Erythroblast (primary cell): ENCODE results near the gene STPG4.

Experiments used
- DNase-seq, 2 experiments: peaks; one replicate each; lab custom pipeline; 2025; lab: John Stamatoyannopoulos, UW
- GATA1 ChIP-seq: IDR thresholded peaks from 2 replicates; pipeline ENCODE4 v1.6.1; 2011; ENCODE audit warnings: low read depth, mild to moderate bottlenecking, control low read depth, low read length, moderate library complexity
- POLR2A ChIP-seq: IDR thresholded peaks from 2 replicates; pipeline ENCODE4 v1.6.1; 2011; ENCODE audit warnings: mild to moderate bottlenecking, low read length

Gene STPG4

DNA sequence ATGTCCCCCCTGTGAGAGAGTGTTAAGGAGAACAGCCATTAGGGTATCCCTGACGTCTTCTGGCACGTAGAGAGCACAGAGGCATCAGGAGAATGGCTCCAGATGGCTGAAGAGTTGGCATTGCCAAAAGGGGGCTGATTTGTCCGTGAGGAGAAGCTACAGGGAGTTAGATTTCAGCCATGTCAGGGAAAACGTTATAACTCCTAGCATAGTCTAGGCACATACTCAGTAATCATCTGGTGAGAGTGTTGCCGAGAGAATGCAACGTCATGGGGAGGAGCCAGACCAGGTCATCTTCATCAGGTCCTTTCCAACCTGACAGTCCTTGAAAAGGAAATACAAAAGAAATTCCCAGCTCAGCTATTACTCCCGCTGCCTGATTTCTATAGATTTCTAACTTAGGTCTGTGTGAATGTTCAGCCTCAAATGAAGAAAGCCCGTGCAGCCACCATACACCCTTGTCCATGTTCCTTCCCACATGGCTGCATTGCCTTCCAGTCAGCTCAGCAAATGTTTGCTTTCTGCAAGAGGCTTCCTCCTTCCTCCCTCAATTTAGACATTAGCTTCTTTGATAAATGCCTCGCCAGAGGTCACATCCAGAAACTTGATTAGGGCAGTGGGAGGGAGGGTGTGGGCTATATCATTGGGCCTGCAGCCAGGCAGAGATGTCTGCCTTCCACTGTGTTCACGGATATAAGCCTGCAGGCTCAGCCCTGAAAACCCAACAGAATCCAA lies 93.0 kb downstream of the STPG4 start:
- peak; percentile 50 to 62 for DNase-seq
- no peak for TF ChIP-seq POLR2A
- TF ChIP-seq GATA1 = no peak

DNA sequence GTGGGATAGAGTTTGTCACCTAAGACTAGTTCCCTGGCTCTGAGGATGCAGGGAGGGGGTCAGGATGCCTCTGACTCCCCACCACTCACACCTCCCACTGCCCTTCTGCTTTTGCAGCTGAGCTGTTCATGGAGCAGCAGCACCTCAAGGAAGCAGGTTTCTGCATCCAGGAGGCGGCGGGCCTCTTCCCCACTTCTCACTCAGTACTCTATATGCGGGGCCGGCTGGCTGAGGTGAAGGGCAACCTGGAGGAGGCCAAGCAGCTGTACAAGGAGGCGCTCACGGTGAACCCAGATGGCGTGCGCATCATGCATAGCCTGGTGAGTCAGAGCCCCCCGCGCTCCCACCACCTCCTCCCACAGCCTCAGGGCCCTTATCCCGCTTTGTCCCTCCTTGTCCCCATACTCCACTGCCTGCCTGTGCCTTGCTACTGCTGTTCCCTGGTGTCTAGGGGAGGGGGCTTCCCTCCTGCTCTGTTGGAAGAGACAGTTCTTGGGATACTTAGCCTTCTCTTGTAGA lies 94.4 kb downstream of the STPG4 start:
- TF ChIP-seq POLR2A (no peak), GATA1 (no peak)
- DNase-seq = no peak

DNA sequence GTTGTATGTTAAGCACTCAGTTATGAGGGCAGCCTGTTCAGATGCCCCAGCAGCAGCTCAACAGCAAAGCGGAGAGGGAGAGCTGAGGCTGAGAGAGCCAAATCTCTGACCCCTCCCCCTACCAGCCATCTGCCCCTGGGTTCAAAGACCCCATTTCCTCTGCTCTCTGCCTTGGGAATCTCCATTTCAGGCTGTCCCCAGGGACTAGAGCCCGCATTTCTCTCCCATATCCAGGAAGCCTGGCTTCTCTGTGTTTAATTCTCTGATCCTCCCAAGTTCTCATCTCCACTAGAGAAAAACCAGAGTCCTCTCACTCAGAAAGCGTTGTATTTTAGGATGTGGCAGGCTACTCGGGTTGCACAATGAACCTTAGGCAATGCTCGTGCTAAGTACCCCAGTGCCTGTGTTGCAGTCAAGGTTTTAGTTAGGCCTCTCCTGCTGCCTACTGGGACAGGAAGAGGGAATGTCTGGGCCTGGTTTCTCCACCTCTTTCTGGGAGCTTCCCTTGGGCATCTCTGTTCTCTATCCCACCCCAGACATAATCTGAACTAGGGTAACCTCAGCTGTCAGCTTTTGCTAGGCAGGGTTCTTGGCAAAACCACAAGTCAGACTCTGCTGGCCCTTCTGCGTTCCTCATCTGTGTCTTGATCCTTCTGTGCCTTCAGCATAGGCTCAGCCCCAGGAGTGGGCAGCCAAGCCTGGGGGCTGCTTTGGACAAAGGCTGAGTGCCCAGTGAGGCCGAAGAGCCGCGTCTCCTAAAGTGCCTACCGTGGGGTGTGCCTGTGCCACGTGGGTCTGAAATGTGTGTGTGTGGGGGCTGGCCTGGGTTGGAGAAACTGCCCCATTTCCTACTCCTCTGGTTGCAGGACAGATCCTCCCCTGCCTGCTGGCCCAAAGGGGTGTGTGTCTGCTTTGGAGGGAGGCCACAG lies 96.8 kb downstream of the STPG4 start:
- DNase-seq = no peak

DNA sequence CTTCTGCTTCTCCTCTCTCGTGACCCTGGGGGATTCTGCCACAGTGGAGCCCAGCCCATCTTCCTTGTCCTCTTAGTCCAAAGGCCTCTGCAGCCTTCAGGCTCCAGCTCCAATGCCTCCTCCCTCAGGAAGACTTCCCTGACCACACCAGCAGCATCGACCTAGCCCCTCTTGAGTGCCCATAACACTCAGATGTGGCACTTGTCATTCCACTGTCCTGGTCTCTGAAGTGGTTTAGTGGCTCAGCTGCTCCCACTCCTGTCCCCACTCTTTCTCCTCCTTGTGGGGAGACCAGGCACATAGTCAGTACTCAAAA lies 97.5 kb downstream of the STPG4 start:
- TF ChIP-seq GATA1 = no peak
- no peak for DNase-seq

More for the DNA sequence above, 96.8 kb downstream of the STPG4 start:
- TF ChIP-seq POLR2A = no peak
- TF ChIP-seq GATA1 = no peak

DNA sequence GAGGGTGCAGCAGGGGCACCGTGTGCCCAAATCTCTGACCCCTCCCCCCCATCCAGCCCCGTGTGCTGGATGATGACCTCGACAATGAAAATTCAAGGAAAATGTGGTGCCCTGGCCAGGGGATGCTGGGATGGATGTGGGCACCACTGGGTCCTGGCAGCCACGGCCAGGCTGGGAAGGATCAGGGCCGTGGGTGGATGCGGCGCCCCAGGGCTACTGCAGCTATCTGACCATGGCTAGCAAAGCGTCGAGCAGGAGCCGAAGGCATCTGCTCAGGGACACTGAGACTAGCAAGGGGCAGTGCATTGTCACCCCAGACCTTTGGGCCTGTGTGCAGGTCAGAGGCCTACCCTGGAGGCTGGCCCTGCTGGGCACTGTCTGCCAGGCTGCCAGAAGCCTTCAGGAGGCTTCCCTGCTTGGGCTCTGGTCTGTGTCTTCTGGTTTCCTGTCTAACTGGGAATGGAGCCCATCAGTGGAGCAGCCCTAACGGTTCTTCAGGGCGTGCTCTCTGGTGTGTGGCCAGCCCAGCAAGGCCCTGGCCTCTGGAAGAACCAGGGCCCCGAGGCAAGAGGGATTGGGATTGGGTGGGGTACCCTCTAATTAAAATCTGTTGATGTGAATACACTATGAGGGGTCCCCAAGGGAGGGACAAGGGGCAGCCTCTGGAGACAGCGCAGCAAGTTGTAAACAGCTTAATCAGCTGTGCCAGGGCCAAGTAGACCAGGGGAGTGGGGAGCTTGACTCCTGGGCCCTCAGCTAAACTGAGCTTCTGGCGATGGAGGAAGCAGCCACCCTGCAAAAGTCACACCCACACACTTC lies 98.0 kb downstream of the STPG4 start:
- no peak for DNase-seq
- no peak for TF ChIP-seq POLR2A
- TF ChIP-seq GATA1 = no peak

DNA sequence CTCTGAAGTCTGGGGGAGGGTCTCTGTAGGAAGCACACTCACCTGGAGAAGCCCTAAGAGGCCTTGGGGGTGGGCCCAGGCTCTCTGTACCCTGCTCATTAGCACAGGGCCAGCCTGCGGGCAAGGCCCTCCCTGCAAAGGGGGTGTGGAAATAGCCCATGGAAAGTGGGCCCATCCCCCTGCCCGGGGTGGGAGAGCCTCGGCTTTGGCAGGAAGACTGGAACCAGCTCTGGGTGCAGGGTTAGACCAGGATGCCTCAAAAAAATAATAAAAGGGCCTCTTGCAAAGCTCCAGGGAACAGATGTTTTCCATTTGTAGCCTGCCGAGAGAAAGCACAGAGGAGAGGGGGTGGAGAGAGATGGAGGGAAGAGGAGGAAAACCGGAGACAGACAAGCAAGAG lies 98.7 kb downstream of the STPG4 start:
- DNase-seq = no peak
- TF ChIP-seq GATA1 (no peak), POLR2A (no peak)

DNA sequence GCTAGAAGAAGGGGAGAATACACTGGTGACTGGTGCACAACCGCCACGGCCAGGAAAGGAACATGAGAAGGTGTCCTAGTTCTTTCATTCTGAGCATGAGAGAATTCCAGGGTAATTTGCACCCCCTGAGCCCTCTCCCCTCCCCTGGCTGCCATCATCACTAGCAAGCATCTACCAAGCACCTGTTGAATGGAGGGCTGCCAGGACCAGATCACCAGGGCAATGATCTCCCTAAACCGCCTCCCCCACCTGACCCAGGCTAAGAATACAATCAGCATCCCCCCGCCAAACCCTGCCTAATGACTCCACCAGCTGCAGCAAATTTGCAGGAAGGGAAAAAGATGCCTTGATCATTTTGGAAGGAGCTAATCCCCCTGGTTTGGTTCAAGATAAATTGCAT lies 100.2 kb downstream of the STPG4 start:
- TF ChIP-seq POLR2A = no peak
- no peak for TF ChIP-seq GATA1
- no peak for DNase-seq

DNA sequence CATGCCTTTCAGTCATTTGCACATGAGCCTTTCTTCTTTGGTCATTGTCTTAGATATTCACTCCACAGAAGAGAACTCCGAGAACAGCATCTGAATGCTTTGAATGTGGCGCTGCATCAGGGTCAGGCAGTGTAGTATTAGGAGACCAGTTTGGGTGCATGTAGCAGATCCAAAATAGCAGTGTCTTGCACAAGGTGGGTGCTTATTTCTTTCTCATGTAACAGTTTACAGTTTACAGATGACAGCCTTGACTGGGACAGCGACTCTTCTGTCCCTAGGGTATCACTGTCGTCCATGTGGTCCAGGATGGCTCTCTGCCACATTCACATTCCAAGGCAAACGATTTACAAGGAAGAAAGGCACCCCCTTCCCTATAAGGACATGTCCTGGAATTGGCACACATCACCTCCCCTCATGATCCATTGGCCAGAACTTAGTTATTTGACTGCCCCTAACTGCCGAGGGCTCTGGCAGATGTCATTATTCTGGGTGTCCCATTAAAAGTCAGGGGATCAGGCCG lies 101.0 kb downstream of the STPG4 start:
- TF ChIP-seq POLR2A (no peak), GATA1 (no peak)
- DNase-seq = no peak

DNA sequence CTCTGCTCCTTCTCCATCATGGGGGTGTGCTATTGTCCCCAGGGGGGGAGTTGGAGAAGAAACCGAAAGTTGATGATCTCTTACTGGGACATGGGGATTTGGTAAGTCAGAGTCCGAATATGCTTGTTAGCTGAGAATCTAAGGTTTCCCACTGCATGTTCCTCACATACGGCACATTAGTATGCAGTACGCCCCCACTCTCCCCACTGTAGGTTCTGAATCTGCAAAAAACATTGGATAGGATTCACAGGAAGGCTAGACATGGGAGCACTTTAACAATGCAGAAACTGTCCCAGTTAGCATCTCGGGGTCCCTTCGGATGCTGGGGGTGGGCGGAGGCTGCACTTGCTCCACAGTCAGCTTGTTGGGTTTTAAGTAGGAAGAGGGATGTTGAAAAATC lies 102.3 kb downstream of the STPG4 start:
- TF ChIP-seq POLR2A = no peak
- TF ChIP-seq GATA1 = no peak
- no peak for DNase-seq

DNA sequence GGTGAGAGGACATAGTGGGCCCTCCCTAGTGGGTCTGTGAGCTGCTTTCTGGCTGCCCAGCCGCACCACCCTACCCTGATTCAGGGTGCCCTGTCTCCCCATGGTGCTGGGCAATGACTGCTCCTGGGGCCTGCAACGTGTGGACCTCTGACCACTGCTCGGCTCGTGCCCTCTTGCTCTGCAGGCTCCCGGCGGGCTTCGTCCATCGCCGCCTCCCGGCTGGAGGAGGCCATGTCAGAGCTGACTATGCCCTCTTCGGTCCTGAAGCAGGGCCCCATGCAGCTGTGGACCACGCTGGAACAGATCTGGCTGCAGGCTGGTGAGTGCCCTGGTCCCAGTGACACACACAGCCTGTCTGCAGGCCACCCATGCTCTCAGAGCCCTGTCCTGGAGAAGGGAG lies 103.5 kb downstream of the STPG4 start:
- TF ChIP-seq POLR2A = no peak
- no peak for TF ChIP-seq GATA1
- no peak for DNase-seq

DNA sequence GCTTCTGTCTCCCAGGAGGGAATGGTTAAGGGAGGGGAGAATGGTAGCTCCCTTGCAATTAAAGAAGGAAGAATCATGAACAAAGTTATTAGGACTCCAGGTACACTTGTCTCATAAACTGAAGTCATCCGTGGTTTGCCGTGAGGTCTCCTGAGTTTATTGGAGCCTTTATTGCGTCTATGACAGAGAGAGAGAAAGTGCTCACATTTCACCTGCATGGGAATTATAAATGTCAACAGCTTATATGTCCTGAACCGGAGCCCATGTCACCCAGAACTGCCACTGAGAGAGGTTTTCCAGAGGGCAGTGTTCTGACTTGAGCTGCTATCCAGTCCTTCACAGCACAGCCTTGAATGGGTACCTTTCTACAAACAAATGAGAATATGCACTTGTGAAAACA lies 104.3 kb downstream of the STPG4 start:
- TF ChIP-seq POLR2A = no peak
- no peak for TF ChIP-seq GATA1
- no peak for DNase-seq

DNA sequence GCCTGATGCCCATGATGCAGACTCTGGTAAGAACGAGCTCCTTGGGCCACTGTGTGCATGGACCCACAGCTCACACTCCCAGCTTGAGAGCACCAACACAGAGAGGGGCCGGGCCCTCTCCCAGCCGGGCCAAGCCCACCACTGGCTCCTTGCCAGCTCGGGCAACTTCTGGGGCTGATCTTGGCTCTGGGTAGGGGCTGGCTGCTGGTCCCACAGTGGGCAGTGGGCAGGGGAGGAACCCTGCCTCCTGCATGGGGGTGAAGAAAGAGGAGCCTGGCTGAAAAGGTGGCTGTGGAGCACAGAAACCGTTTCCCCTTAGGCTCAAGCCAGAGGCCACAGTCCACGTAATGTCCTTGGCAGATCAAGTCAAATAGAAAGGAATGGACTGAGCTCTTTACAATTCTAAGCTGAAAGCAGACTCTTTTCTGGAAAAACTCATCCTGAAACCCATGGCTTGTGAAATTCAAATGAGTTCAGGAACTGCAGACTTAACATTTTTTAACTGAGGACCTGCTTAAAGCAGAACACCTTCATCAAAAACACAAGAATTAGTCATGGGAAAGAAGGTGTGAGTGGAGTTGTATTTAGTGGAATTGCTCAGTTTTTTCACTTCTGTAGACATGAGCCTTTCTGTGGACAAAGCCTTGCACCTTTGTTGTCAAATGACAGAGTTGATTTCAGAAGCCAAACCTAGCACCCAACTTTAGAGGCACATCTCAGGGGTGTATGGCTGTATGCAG lies 104.9 kb downstream of the STPG4 start:
- no peak for DNase-seq
- TF ChIP-seq POLR2A = no peak

DNA sequence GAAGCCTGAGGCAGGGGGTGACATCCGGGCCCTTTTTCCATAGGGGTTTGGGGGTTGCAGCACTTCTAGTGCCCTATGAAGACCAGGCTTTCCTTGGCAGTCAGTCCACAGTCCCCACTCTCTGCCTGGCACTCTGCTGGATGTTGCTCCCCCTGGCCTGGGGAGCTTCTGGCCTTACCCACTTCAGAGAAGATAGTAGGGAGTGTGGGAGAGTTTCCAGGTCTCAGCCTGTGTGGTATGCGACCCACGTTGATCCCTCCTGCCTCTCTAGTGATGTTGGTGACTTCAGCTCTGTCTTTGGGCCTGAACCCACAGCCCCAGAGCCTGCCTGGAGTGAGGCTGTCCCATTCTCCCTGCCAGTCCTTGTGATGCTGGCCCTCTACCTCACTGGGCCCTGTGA lies 105.6 kb downstream of the STPG4 start:
- DNase-seq = no peak
- TF ChIP-seq POLR2A = no peak
- no peak for TF ChIP-seq GATA1
